ENCODE results near the gene RENBP. TPM values are rescaled to one million over a fixed set of nuclear protein-coding genes. Genes with fewer than 3 reads are reported as not detected.

The RENBP gene
- total RNA-seq, 1 donor from 2014 or later: 20.2 TPM

DNA sequence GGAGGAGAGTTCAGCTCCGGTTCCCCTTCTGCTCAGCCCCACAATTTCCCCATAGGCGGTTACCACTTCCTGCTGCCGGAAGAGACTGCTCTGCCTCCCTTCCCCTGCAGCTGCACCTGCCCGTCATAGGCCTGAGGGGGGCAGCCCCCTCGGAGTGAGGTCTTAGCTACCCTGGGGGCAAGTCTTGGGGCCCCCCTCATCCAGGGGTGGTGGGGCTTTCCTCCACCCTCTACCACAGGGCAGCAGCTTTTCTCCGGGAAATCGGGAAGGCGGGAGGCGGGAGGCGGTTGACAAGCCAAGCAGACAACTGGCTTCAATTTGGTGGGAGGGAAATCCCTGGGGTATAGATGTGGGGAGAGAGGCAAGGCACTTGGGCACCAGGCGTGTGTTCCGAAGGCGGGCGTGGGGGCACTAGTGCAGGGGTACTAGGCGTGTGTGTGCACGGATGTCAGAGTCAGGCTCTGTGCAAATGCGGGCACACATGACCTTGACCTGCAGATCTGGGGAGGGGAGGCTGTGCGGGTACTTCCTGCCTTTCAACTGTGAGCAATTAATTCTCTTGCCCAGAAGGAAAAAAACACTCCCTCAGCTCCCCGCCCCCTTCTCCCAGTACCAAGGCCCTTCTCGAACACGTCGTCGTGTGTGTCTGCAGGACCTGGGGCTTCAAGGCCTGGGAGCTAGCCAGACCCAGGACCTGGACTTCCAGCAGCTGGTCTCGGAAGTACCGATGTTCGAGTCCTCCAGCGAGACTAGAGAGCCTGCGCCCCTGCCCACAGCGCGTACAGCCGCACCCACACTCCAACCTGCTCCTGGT lies 17.4 kb downstream of the RENBP start:
- intact Hi-C loops (cut with micrococcal nuclease): loop anchor here (1.0 to 5.0 kb wide), 6 partner anchors 8 to 452 kb away; partner anchors contain the start of genes CCNQ, EMD, MECP2 and NAA10
- Mint-ChIP-seq H3K27me3 (no peaks in the 10 kb centered on the region), H3K4me1 (peaks cover 54% of the 10 kb centered on the region), H3K36me3 (ENCODE audit: low read depth) (peaks cover 18% of the 10 kb centered on the region), H3K27ac (peak overlapping the region; percentile 96), H3K9me3 (no peaks in the 10 kb centered on the region), H3K4me3 (peak overlapping the region; percentile 87)
- peak; percentile 48 for ATAC-seq (ENCODE audit: low read depth)
- TF ChIP-seq, protein P1, sequence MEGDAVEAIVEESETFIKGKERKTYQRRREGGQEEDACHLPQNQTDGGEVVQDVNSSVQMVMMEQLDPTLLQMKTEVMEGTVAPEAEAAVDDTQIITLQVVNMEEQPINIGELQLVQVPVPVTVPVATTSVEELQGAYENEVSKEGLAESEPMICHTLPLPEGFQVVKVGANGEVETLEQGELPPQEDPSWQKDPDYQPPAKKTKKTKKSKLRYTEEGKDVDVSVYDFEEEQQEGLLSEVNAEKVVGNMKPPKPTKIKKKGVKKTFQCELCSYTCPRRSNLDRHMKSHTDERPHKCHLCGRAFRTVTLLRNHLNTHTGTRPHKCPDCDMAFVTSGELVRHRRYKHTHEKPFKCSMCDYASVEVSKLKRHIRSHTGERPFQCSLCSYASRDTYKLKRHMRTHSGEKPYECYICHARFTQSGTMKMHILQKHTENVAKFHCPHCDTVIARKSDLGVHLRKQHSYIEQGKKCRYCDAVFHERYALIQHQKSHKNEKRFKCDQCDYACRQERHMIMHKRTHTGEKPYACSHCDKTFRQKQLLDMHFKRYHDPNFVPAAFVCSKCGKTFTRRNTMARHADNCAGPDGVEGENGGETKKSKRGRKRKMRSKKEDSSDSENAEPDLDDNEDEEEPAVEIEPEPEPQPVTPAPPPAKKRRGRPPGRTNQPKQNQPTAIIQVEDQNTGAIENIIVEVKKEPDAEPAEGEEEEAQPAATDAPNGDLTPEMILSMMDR (IDR thresholded peaks at IDR 0.05): no peak
- ChIA-PET CTCF (interaction anchor here (1.0 to 7.7 kb wide), 2 partner anchors 21 to 895 kb away, joined by 3 to 146 read pairs; partner anchors contain the start of gene RENBP), POLR2A (interaction anchor here (0.5 to 10.3 kb wide), 23 partner anchors 16 to 748 kb away, joined by 3 to 305 read pairs (median 5); partner anchors contain the start of genes AVPR2, BCAP31, G6PD and HCFC1)
- peak; percentile 64 for DNase-seq

DNA sequence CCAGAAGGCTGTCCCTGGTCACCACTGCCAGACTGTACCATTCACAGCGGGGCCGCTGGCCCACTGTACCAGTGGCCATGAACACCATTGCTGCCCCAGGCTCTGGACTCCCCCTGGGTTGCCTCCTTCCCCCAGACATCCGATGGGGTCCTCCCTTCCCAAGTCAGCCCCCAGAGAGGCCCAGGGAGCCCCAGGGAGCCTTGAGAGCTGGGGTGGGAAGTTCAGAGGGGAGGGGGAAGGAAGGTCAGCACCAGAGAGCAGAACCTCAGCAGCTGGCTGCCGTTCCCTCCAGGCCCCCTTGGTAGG lies 17.9 kb downstream of the RENBP start:
- no peaks in the 10 kb centered on the region for H3K27me3 Mint-ChIP-seq
- H3K36me3 Mint-ChIP-seq (ENCODE audit: low read depth): peaks cover 12% of the 10 kb centered on the region
- ATAC-seq (ENCODE audit: low read depth) (peak; percentile 1), DNase-seq (no peak)
- TF ChIP-seq, protein P1 (IDR thresholded peaks at IDR 0.05): no peak
- ChIA-PET POLR2A (interaction anchor here (0.7 to 10.3 kb wide), 20 partner anchors 15 to 621 kb away, joined by 3 to 305 read pairs (median 6); partner anchors contain the start of genes AVPR2, BCAP31, G6PD and HCFC1), CTCF (interaction anchor here (1.0 to 7.7 kb wide), 2 partner anchors 22 to 894 kb away, joined by 3 to 146 read pairs; partner anchors contain the start of gene RENBP)
- peaks cover 55% of the 10 kb centered on the region for H3K4me1 Mint-ChIP-seq
- peak overlapping the region; percentile 96 for H3K27ac Mint-ChIP-seq
- intact Hi-C loops (cut with micrococcal nuclease): loop anchor here (1.0 to 5.0 kb wide), 5 partner anchors 109 to 453 kb away; partner anchors contain the start of genes CCNQ, EMD and MECP2
- H3K9me3 Mint-ChIP-seq: no peaks in the 10 kb centered on the region
- peak overlapping the region; percentile 87 for H3K4me3 Mint-ChIP-seq

DNA sequence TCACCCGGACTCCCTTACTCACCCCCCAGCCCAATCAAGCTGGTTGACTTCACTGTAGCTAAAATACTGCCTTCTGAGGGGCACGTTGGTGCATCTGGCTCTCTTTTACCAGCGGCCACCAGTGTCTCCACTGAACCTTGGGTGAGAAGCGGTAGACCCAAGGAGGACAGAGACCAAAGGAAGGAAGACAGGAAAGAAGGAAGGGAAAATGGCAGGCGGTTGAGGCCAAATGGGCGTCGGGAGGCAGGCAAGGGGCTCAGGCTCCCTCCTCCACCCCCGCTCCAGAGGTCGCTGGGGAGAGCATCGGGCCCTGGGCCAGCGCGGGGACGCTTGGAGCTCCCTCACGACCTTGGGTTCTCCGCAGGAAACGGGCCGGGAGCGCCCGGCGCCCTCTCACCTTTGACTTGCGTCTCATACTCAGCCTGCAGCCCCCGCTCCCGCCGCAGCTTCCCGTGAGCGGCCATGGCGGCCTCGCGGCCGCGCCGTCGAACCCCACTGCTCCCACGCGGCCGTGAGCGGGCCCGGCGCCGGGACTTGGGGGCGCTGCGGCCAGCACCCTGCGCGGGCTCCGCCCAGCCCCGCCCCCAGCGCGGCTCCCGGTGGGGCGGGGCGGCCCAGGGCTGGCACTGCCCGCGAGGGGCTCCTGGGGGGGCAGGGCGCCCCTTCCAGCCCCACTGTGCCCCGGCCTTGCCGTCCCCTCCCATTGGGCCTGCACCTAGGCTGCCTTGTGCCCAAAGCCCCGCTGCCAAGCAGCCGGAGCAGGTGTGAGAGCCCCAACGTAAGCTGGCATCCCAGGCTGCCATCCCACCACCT lies 18.5 kb downstream of the RENBP start, which contains the start of gene ARHGAP4:
TSS of gene ARHGAP4 (minus strand) at position 526 of the 813 bp plus-strand sequence. CDS start at position 464, 62 bp downstream.
- POLR2A ChIA-PET: interaction anchor here (0.7 to 10.3 kb wide), 28 partner anchors 15 to 621 kb away, joined by 3 to 305 read pairs (median 4); partner anchors contain the start of genes AVPR2, BCAP31, FLNA and G6PD
- Mint-ChIP-seq H3K27me3 (no peaks in the 10 kb centered on the region), H3K4me3 (peak within 1 kb of the TSS; percentile 92), H3K36me3 (ENCODE audit: low read depth) (peaks cover 9% of the 10 kb centered on the region), H3K4me1 (peaks cover 55% of the 10 kb centered on the region), H3K9me3 (no peaks in the 10 kb centered on the region), H3K27ac (peak within 1 kb of the TSS; percentile 97)
- DNase-seq (peak; percentile 48), ATAC-seq (ENCODE audit: low read depth) (peak; percentile 4)
- TF ChIP-seq, protein P1 (IDR thresholded peaks at IDR 0.05): no peak
- CTCF ChIA-PET: interaction anchor here (0.8 to 7.7 kb wide), 3 partner anchors 22 to 894 kb away, joined by 3 to 146 read pairs (median 3); partner anchors contain the start of gene RENBP
- intact Hi-C loops (cut with micrococcal nuclease): loop anchor here (1.0 to 5.0 kb wide), 6 partner anchors 25 to 453 kb away; partner anchors contain the start of genes CCNQ, EMD and MECP2

DNA sequence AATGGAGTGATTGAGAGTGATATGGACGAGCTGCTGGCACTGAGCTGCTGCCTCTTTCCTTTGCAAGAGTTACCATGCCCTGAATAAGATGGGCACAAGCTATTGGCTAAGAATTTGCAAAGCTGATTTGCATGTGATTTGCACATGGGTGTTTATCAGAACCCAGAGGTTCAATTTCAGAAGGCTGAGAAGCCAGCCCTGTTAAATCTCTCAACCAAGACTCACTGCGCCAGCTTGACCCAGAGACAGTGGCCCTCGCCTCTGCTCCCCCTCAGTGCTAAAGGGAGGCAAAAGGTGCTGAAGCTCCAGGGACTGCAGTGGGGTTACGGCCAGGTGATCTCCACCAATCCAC lies 19.1 kb downstream of the RENBP start:
- DNase-seq (no peak), ATAC-seq (ENCODE audit: low read depth) (no peak)
- POLR2A ChIA-PET: interaction anchor here (0.7 to 10.3 kb wide), 20 partner anchors 15 to 472 kb away, joined by 3 to 305 read pairs (median 4); partner anchors contain the start of genes AVPR2, FLNA, HCFC1 and IDH3G
- peaks cover 52% of the 10 kb centered on the region for H3K4me1 Mint-ChIP-seq
- peaks cover 7% of the 10 kb centered on the region for H3K36me3 Mint-ChIP-seq (ENCODE audit: low read depth)
- no peaks in the 10 kb centered on the region for H3K9me3 Mint-ChIP-seq
- TF ChIP-seq, protein P1 (IDR thresholded peaks at IDR 0.05): no peak
- H3K4me3 Mint-ChIP-seq: peak overlapping the region; percentile 92
- peak overlapping the region; percentile 97 for H3K27ac Mint-ChIP-seq
- intact Hi-C loops (cut with micrococcal nuclease): loop anchor here (2.0 to 5.0 kb wide), 3 partner anchors 25 to 328 kb away; partner anchors contain the start of gene CCNQ
- CTCF ChIA-PET: interaction anchor here (0.8 to 7.7 kb wide), 2 partner anchors 23 to 146 kb away, joined by 3 to 146 read pairs; partner anchors contain the start of gene RENBP
- H3K27me3 Mint-ChIP-seq: no peaks in the 10 kb centered on the region
